Karpas-422 (cell line): ENCODE measurements around the gene UBALD1. TPM values are rescaled to one million over a fixed set of nuclear protein-coding genes. Genes with fewer than 3 reads are reported as not detected.

Source experiments
- DNase-seq: peaks from one replicate; pipeline ENCODE4 v3.0.0-alpha.2; 2015
- H2AFZ ChIP-seq: fragments of 200-600 bp; sonication (generic); 2 replicates; pipeline ENCODE4 v1.6.1; 2014; ENCODE audit warnings: antibody characterized with exemption, low read length, mixed read lengths
- H3K27ac ChIP-seq: fragments of 200-600 bp; sonication (generic); 2 replicates; pipeline ENCODE4 v1.5.1; 2014; ENCODE audit warnings: mild to moderate bottlenecking, low read length, moderate library complexity
- H3K27me3 ChIP-seq: fragments of 200-600 bp; sonication (generic); 2 replicates; pipeline ENCODE4 v1.6.1; 2014; ENCODE audit warnings: low read length, mixed read lengths
- H3K36me3 ChIP-seq: fragments of 200-600 bp; sonication (generic); 2 replicates; pipeline ENCODE4 v1.6.1; 2014; ENCODE audit warnings: low read length, mixed read lengths; ENCODE audit not compliant: insufficient read depth
- H3K4me1 ChIP-seq: fragments of 200-600 bp; sonication (generic); 2 replicates; pipeline ENCODE4 v1.6.1; 2014; ENCODE audit warnings: mild to moderate bottlenecking, low read length, mixed read lengths
- H3K4me2 ChIP-seq: fragments of 200-600 bp; sonication (generic); 2 replicates; pipeline ENCODE4 v1.6.1; 2014; ENCODE audit warnings: low read length, low read depth, mild to moderate bottlenecking; ENCODE audit not compliant: poor library complexity, severe bottlenecking
- H3K4me3 ChIP-seq: fragments of 200-600 bp; sonication (generic); 2 replicates; pipeline ENCODE4 v1.5.1; 2014; ENCODE audit warnings: mild to moderate bottlenecking, antibody characterized with exemption, low read length, mixed read lengths
- H3K79me2 ChIP-seq: fragments of 200-600 bp; sonication (generic); 2 replicates; pipeline ENCODE4 v1.6.1; 2014; ENCODE audit warnings: mild to moderate bottlenecking, low read length, mixed read lengths
- H3K9ac ChIP-seq: fragments of 200-600 bp; sonication (generic); 2 replicates; pipeline ENCODE4 v1.6.0; 2014; ENCODE audit warnings: low read length
- H3K9me2 ChIP-seq: fragments of 200-600 bp; sonication (generic), shearing (Covaris generic); replicated peaks from 2 replicates; pipeline ENCODE4 v1.6.0; 2014; ENCODE audit warnings: mild to moderate bottlenecking, low read length, moderate library complexity; ENCODE audit not compliant: insufficient read depth
- H3K9me3 ChIP-seq: fragments of 300-700, 200-600 bp; sonication (generic); 2 replicates; pipeline ENCODE4 v1.6.1; 2014; ENCODE audit warnings: low read length, mixed read lengths
- H4K20me1 ChIP-seq: fragments of 200-600 bp; sonication (generic); 2 replicates; pipeline ENCODE4 v1.6.1; 2014; ENCODE audit warnings: mild to moderate bottlenecking, antibody characterized with exemption, low read length, low read depth; ENCODE audit not compliant: insufficient read depth
- total RNA-seq: library from RNA; depleted of rRNA; stranded (reverse); fragments of >200 nt; shearing (Covaris generic); gene quantifications from 2 replicates; pipeline ENCODE4 v1.2.3, GENCODE V29; 2014; ENCODE audit warnings: low replicate concordance

UBALD1 gene
- total RNA-seq, 1 experiment from 2014 or later = 10.0 TPM

GRCh38 chr16:4609200-4610010 lies 5.3 kb downstream of the UBALD1 start:
- H3K27ac ChIP-seq = no peak overlapping the region
- peaks cover 14% of the 10 kb centered on the region for H3K4me1 ChIP-seq
- H4K20me1 ChIP-seq = peaks cover 38% of the 10 kb centered on the region; the same call in 1 of the 2 replicates
- H3K4me2 ChIP-seq = no peak overlapping the region
- H3K9me3 ChIP-seq = no peaks in the 10 kb centered on the region
- no peak overlapping the region for H2AFZ ChIP-seq
- no peak for DNase-seq
- H3K9ac ChIP-seq = no peak overlapping the region
- no peak overlapping the region for H3K4me3 ChIP-seq
- H3K27me3 ChIP-seq = no peaks in the 10 kb centered on the region
- H3K79me2 ChIP-seq = peaks cover 37% of the 10 kb centered on the region
- no peaks in the 10 kb centered on the region for H3K36me3 ChIP-seq
- no peaks in the 10 kb centered on the region for H3K9me2 ChIP-seq

- H4K20me1 ChIP-seq = peaks cover 35% of the 10 kb centered on the region; the same call in 1 of the 2 replicates
- H3K9me3 ChIP-seq = no peaks in the 10 kb centered on the region
- H3K27me3 ChIP-seq = no peaks in the 10 kb centered on the region
- no peaks in the 10 kb centered on the region for H3K36me3 ChIP-seq
- H3K27ac ChIP-seq = no peak overlapping the region
- no peak overlapping the region for H3K9ac ChIP-seq
- no peaks in the 10 kb centered on the region for H3K9me2 ChIP-seq
- no peak overlapping the region for H3K4me2 ChIP-seq
- no peak for DNase-seq
- H3K79me2 ChIP-seq = peaks cover 30% of the 10 kb centered on the region
- peaks cover 13% of the 10 kb centered on the region for H3K4me1 ChIP-seq
- no peak overlapping the region for H3K4me3 ChIP-seq
- H2AFZ ChIP-seq = no peak overlapping the region
Observed at GRCh38 chr16:4608704-4608980, 6.0 kb downstream of the UBALD1 start.

GRCh38 chr16:4607841-4608703 lies 6.6 kb downstream of the UBALD1 start:
- no peak overlapping the region for H3K4me2 ChIP-seq
- H3K9me2 ChIP-seq = no peaks in the 10 kb centered on the region
- H3K4me1 ChIP-seq = peaks cover 7% of the 10 kb centered on the region
- no peak overlapping the region for H2AFZ ChIP-seq
- H3K27me3 ChIP-seq = no peaks in the 10 kb centered on the region
- H3K9ac ChIP-seq = no peak overlapping the region
- H4K20me1 ChIP-seq = peaks cover 29% of the 10 kb centered on the region; the same call in 1 of the 2 replicates
- peaks cover 24% of the 10 kb centered on the region for H3K79me2 ChIP-seq
- H3K4me3 ChIP-seq = no peak overlapping the region
- H3K36me3 ChIP-seq = no peaks in the 10 kb centered on the region
- no peak for DNase-seq
- H3K9me3 ChIP-seq = no peaks in the 10 kb centered on the region
- H3K27ac ChIP-seq = no peak overlapping the region

GRCh38 chr16:4606354-4606753 lies 8.3 kb downstream of the UBALD1 start:
- no peak overlapping the region for H3K27ac ChIP-seq
- no peaks in the 10 kb centered on the region for H3K4me1 ChIP-seq
- peaks cover 7% of the 10 kb centered on the region; the same call in 1 of the 2 replicates for H3K79me2 ChIP-seq
- H3K36me3 ChIP-seq = no peaks in the 10 kb centered on the region
- H3K27me3 ChIP-seq = no peaks in the 10 kb centered on the region
- DNase-seq = no peak
- no peaks in the 10 kb centered on the region for H3K9me2 ChIP-seq
- H2AFZ ChIP-seq = no peak overlapping the region
- H3K4me2 ChIP-seq = no peak overlapping the region
- no peaks in the 10 kb centered on the region for H3K9me3 ChIP-seq
- H3K4me3 ChIP-seq = no peak overlapping the region
- H3K9ac ChIP-seq = no peak overlapping the region
- H4K20me1 ChIP-seq = peaks cover 14% of the 10 kb centered on the region; the same call in 1 of the 2 replicates

GRCh38 chr16:4604401-4604800 lies 10.3 kb downstream of the UBALD1 start:
- no peak overlapping the region for H3K4me3 ChIP-seq
- no peak for DNase-seq
- H3K79me2 ChIP-seq = no peaks in the 10 kb centered on the region
- no peaks in the 10 kb centered on the region for H3K36me3 ChIP-seq
- no peaks in the 10 kb centered on the region for H3K9me2 ChIP-seq
- H4K20me1 ChIP-seq = no peaks in the 10 kb centered on the region; the same call in 1 of the 2 replicates
- H3K4me1 ChIP-seq = no peaks in the 10 kb centered on the region
- no peak overlapping the region for H3K9ac ChIP-seq
- H3K27me3 ChIP-seq = no peaks in the 10 kb centered on the region
- H3K9me3 ChIP-seq = no peaks in the 10 kb centered on the region
- H2AFZ ChIP-seq = no peak overlapping the region
- no peak overlapping the region for H3K27ac ChIP-seq
- H3K4me2 ChIP-seq = no peak overlapping the region

- Histone ChIP-seq H3K4me3 (no peak overlapping the region), H3K27ac (no peak overlapping the region), H3K27me3 (no peaks in the 10 kb centered on the region), H3K4me1 (no peaks in the 10 kb centered on the region), H3K9me3 (no peaks in the 10 kb centered on the region), H4K20me1 (no peaks in the 10 kb centered on the region; the same call in 1 of the 2 replicates), H3K9ac (no peak overlapping the region), H2AFZ (no peak overlapping the region), H3K4me2 (no peak overlapping the region), H3K36me3 (no peaks in the 10 kb centered on the region), H3K9me2 (no peaks in the 10 kb centered on the region), H3K79me2 (no peaks in the 10 kb centered on the region)
- no peak for DNase-seq
Observed at GRCh38 chr16:4603624-4604170, 11.0 kb downstream of the UBALD1 start.

- no peaks in the 10 kb centered on the region for H3K9me2 ChIP-seq
- H3K27me3 ChIP-seq = no peaks in the 10 kb centered on the region
- no peak overlapping the region for H3K4me2 ChIP-seq
- no peak overlapping the region for H3K27ac ChIP-seq
- no peak for DNase-seq
- no peaks in the 10 kb centered on the region for H3K79me2 ChIP-seq
- no peak overlapping the region for H3K9ac ChIP-seq
- no peaks in the 10 kb centered on the region; the same call in 1 of the 2 replicates for H4K20me1 ChIP-seq
- no peak overlapping the region for H2AFZ ChIP-seq
- no peak overlapping the region for H3K4me3 ChIP-seq
- H3K36me3 ChIP-seq = no peaks in the 10 kb centered on the region
- no peaks in the 10 kb centered on the region for H3K4me1 ChIP-seq
- no peaks in the 10 kb centered on the region for H3K9me3 ChIP-seq
Observed at GRCh38 chr16:4602331-4602730, 12.4 kb downstream of the UBALD1 start.

DNA sequence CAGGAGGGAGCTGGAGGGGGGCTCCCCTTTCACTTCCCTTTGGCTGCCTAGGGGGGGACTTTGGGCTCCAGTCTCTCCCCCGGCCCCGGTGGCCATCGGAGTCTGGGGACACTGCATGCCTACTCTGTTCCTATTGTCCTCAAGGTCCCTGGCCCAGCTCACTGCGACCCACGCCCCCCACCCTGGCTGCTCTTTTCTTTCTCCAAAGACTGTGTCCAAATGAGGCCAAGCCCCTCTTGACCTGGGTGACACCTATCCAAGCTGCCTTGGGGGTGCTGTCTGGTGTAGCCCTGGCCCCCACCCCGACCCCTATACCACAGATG lies 12.9 kb downstream of the UBALD1 start:
- H3K9ac ChIP-seq = no peak overlapping the region
- H3K4me2 ChIP-seq = no peak overlapping the region
- no peak overlapping the region for H3K27ac ChIP-seq
- H2AFZ ChIP-seq = no peak overlapping the region
- H3K27me3 ChIP-seq = no peaks in the 10 kb centered on the region
- H3K36me3 ChIP-seq = no peaks in the 10 kb centered on the region
- H3K4me1 ChIP-seq = no peaks in the 10 kb centered on the region
- DNase-seq = no peak
- no peaks in the 10 kb centered on the region for H3K79me2 ChIP-seq
- H3K9me3 ChIP-seq = no peaks in the 10 kb centered on the region
- H4K20me1 ChIP-seq = no peaks in the 10 kb centered on the region; the same call in 1 of the 2 replicates
- H3K9me2 ChIP-seq = no peaks in the 10 kb centered on the region
- no peak overlapping the region for H3K4me3 ChIP-seq
